Loucy (cell line): ENCODE data around the gene ZNF805.

Experiments
- CTCF ChIP-seq: fragments of 200-600 bp; sonication (generic); conservative IDR thresholded peaks from 2 replicates; pipeline ENCODE4 v1.5.1; 2014; ENCODE audit warnings: mild to moderate bottlenecking, antibody characterized with exemption, low read length
- EZH2phosphoT487 ChIP-seq: fragments of 200-600 bp; IDR thresholded peaks from 2 replicates; pipeline ENCODE4 v1.6.1; 2018; ENCODE audit warnings: antibody characterized with exemption, mild to moderate bottlenecking, moderate library complexity, borderline replicate concordance

DNA sequence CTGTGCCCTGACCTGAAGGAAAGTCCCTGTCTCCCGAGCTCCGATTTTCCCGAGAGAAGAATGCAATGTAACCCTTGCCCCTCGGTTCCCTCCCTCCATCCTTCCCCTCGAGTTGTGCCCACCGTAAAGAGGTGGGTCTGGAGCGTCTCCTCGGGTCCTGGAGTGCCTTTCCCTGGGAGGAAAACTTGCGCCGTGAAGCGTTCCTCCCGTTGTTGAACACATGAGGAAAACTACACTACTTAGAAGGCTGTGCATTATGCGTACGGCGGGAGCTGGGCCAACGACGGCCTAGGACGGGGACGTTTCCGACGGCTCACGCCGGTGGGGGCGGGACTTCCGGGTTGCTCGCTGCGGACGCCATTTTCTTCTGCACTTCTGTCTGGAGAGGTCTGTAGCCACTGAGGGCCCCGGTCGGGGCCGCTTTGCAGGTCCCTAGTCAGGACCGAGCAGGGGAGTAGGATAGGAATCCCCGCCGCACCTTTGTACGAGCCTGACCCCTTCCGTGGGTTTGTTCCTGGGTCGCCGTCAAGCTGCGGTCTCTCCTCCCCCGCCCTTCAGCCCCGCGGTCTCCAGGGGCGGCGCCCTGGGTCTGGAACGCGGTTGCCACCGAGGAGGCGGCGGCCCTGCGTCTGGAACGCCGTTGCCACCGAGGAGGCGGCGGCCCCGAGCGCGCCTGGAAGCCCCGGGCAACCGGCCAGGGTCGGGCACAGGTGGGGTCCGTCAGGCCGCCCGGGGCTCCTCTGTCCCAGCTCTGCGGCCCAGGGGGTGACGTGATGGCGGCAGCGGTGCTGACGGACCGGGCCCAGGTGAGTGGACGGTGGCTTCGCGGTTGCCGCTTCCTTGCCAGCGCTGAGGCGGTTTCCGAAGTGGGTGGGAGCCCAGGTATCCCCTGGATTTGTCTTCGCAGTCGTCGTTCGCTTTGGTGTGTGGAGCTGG is 49.0 kb upstream of the ZNF805 start, which contains the start of gene ZNF264:
- TF ChIP-seq CTCF (no peak), EZH2phosphoT487 (no peak)
